ENCODE results near the gene ZNF763. TPM values are rescaled to one million over a fixed set of nuclear protein-coding genes. Genes with fewer than 3 reads are reported as not detected.
A peak's percentile ranks its signal among the peaks of the same experiment; 100 is the strongest.
"Not testable (repeated sequence)": the region's sequence is repeated elsewhere in the genome, so short reads cannot be mapped to it uniquely, and the experiment has no call there.

The ZNF763 gene
- 3.7 TPM for total RNA-seq
- long read RNA-seq, partial matches to known transcripts: 0 of 4 reads
- long read RNA-seq, other reads (novel, unspliced or antisense): 0 of 4 reads

DNA sequence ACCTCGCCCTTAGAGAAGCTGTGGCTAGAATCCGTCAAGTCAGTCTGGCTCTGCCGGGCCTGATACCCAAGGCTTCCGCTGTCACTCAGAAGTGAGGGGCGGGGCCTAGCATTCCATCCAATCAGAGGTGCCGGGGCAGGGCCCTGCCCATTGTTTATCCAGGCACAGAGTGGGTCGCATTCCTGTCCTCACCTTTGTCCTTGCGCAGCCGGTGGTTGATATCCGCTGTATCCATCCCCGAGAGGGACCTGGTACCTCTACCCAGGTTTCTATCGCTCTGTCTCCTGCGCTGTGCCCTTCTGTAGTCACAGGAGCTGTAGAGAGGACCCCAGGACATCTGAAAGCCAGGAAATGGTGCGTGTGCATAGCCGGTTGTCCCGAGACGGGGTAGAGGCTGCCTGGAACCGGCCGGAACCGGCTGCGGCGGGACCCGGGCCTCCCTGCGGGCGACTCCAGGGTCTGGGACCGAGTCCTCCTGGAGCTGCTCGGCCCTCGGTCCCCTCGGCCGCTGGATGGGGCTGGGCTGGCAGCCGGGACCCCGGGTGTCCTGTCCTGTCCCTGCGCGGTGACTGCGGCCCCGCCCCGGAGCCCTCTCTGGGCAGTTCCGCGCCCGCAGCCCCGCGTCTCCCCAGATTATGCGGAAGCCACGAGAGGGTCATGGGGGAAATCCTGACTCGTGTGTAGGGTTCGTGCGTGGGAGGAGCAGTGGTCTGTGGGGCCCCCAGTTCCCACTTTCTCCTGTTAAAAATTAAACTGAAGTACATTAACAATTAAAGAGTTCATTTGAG is at the start of gene ZNF763:
TSS of gene ZNF763 (plus strand) at position 183 of the 788 bp plus-strand sequence. CDS start at position 352, 169 bp downstream.
- ATAC-seq (ENCODE audit: poor library complexity) (peak; percentile 100), DNase-seq (peak; percentile 97)
- intact Hi-C loops (cut with DNase I): loop anchor here (1.0 to 10.0 kb wide), 2 partner anchors 22 to 180 kb away; partner anchors contain the start of gene ZNF20

DNA sequence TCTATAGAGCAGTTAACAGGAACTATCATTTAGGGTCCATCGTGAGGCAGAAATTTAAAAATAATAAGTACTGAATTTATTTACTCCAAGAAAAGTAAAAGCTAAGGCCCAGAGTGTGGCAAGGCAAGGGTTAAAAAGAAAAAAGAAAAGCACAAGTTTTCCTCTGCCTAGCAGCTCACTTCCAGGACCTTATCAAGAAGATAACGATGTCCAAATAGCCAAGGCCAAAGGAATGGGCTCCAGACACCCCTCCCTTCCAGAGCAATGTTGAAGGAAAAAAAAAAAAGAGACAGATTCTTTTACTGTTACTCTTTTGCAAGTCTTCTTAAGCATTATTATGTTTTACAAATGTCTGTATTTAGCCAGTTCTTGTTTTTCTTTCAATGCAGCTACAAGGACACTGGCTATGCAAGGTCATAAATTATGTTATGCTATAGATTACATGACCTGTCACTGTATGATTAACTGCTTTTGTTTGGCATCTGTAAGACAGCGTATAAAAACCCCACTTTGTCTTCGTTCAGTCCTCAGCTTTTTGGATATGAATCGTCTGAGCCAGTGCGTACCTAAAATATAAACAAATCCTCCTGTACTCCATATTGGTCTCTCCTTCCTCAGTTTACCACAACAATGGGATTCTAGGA is 42.9 kb upstream of the ZNF763 start:
- intact Hi-C loops (cut with DNase I): loop anchor here (2.0 to 5.0 kb wide), 2 partner anchors 65 to 220 kb away; partner anchors contain the start of gene ZNF20
- DNase-seq: no peak
- no peak for ATAC-seq (ENCODE audit: poor library complexity)

DNA sequence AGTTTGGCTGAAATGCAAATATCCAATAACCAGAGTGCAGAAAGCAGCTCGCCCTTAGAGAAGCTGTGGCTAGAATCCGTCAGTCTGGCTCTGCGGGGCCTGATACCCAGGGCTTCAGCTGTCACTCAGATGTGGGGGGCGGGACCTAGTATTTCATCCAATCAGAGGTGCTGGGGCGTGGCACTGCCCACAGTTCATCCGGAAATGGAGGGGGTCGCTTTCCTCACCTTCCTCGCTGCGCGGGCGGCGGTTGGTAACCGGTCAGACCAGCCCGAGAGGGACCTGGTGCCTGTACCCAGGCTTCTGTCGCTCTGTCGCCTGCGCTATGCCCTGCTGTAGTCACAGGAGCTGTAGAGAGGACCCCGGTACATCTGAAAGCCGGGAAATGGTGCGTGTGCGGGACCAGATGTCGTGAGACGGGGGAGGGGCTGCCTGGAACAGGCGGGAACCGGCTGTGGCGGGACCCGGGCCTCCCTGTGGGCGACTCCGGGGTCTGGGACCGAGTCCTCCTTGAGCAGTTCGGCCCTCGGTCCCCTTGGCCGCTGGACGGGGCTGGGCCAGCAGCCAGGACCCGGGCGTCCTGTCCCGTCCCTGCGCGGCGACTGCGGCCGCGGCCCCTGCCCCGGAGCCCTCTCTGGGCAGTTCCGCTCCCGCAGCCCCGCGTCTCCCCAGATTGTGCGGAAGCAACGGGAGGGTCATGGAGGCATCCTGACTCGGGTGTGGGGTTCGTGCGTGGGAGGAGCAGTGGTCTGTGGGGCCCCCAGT is 39.8 kb upstream of the ZNF763 start, which contains the start of gene ZNF700:
TSS of gene ZNF700 (plus strand) at position 222 of the 765 bp plus-strand sequence. CDS start at position 326, 104 bp downstream.
- ATAC-seq (ENCODE audit: poor library complexity): peak; percentile 99

DNA sequence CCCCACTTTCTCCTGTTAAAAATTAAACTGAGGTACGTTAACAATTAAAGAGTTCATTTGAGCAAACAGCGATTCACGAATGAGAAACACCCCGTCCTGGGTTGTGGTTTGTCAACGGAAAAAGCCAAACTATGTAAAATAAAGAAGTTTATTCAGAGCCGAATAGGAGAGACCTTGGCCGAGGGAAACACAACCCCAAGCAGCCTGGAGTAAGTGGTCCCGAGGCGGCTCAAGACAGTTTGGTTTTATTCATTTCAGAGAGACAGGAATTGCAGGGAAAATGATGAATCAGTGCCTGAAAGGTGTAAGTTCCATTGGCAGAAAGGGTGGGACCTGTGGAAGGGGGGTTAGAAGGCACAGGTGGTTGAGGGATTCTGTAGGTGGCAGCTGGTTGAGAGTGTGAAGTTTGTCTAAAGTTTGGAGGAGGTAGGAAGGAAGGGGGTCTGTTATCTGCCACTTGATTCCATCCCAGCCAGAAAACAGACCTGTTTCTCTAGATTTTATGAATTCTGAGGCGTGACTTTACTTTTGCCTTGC is 39.1 kb upstream of the ZNF763 start:
- DNase-seq; ATAC-seq (ENCODE audit: poor library complexity); intact Hi-C loops (cut with DNase I): not testable (repeated sequence)

More for the DNA sequence above, 39.8 kb upstream of the ZNF763 start, which contains the start of gene ZNF700:
- intact Hi-C loops (cut with DNase I): loop anchor here (5.0 kb wide), 1 partner anchor 217 kb away; the partner anchor contains the start of gene ZNF20
- peak; percentile 96 for DNase-seq

DNA sequence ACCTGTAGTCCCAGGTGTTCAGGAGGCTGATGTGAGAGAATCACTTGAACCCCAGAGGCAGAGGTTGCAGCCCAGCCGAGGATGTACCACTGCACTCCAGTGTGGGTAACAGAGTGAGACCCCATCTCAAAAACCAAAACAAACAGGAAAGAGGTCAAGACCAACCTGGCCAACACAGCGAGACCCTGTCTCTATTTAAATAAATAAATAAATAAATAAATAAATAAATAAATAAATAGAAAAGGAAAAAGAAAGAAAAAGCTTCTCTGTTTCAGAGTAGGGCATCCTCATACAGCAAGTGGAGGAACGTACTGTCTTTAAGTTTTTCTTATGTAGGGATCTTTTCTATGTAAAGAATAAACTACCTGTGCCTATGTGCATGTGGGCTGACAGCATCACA is 37.6 kb upstream of the ZNF763 start:
- no peak for ATAC-seq (ENCODE audit: poor library complexity)
- no peak for DNase-seq
- intact Hi-C loops (cut with DNase I): no loop called here

DNA sequence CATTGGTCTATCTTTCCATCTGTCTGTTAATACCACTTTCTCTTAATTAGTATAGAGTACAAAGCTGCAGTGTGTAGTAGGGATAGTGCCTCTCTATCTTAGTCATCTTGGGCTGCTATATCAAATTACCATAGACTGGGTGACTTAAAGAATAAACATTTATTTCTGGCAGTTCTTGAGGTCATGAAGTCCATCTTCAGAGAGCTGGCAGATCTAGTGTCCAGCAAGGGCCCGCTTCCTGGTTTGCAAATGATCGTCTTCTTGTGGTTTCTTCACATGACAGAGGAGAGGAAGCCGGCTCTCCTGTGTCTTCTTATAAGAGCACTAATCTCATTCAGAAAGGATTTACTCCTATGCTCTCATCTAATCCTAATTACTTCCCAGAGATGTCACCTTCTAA is 33.8 kb upstream of the ZNF763 start:
- no peak for ATAC-seq (ENCODE audit: poor library complexity)
- no peak for DNase-seq
- intact Hi-C loops (cut with DNase I): no loop called here

DNA sequence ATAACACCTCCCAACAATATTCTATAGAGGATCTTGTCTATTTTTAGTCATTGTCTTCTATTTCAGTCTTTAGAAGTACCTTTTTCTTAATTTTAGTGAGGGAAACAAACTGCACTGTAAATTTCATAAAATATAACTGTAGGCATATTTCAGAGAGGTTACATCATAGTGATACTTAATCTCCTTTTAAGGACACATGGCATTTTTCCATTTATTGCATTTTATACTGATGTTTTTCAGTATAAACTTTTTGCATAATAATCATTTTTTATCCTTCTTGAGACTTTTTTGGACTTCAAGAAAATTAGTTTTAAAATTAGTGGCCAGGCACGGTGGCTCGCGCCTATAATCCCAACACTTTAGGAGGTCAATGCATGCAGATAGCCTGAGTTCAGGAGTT is 33.3 kb upstream of the ZNF763 start:
- DNase-seq (no peak), ATAC-seq (ENCODE audit: poor library complexity) (no peak)
- intact Hi-C loops (cut with DNase I): no loop called here

DNA sequence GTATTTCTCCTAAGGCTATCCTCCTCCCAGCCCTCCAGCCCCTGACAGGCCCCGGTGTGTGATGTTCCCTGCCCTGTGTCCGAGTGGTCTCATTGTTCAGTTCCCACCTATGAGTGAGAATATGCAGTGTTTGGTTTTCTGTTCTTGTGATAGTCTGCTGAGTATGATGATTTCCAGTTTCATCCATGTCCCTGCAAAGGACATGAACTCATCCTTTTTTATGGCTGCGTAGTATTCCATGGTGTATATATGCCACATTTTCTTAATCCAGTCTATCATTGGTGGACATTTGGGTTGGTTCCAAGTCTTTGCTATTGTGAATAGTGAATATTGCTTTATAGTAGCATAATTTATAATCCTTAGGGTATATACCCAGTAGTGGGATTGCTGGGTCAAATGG is 29.0 kb upstream of the ZNF763 start:
- intact Hi-C loops (cut with DNase I); DNase-seq; ATAC-seq (ENCODE audit: poor library complexity): not testable (repeated sequence)

DNA sequence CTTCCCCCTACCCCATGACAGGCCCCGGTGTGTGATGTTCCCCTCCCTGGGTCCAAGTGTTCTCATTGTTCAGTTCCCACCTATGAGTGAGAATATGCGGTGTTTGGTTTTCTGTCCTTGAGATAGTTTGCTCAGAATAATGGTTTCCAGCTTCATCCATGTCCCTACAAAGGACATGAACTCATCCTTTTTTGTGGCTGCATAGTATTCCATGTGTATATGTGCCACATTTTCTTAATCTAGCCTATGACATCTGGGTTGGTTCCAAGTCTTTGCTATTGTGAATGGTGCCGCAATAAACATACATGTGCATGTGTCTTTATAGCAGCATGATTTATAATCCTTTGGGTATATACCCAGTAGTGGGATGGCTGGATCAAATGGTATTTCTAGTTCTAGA is 26.5 kb upstream of the ZNF763 start:
- intact Hi-C loops (cut with DNase I); ATAC-seq (ENCODE audit: poor library complexity); DNase-seq: not testable (repeated sequence)

DNA sequence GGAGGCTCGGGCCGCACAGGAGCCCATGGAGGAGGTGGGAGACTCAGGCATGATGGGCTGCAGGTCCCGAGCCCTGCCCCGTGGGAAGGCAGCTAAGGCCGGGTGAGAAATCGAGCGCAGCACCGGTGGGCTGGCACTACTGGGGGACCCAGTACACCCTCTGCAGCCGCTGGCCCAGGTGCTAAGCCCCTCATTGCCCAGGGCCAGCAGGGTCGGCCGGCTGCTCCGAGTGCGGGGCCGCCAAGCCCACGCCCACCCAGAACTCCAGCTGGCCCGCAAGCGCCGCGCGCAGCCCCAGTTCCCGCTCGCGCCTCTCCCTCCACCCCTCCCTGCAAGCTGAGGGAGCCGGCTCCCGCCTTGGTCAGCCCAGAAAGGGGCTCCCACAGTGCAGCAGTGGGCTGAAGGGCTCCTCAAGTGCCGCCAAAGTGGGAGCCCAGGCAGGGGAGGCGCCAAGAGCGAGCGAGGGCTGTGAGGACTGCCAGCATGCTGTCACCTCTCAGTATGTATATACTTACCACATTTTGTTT is 23.4 kb upstream of the ZNF763 start:
- ATAC-seq (ENCODE audit: poor library complexity); intact Hi-C loops (cut with DNase I); DNase-seq: not testable (repeated sequence)

DNA sequence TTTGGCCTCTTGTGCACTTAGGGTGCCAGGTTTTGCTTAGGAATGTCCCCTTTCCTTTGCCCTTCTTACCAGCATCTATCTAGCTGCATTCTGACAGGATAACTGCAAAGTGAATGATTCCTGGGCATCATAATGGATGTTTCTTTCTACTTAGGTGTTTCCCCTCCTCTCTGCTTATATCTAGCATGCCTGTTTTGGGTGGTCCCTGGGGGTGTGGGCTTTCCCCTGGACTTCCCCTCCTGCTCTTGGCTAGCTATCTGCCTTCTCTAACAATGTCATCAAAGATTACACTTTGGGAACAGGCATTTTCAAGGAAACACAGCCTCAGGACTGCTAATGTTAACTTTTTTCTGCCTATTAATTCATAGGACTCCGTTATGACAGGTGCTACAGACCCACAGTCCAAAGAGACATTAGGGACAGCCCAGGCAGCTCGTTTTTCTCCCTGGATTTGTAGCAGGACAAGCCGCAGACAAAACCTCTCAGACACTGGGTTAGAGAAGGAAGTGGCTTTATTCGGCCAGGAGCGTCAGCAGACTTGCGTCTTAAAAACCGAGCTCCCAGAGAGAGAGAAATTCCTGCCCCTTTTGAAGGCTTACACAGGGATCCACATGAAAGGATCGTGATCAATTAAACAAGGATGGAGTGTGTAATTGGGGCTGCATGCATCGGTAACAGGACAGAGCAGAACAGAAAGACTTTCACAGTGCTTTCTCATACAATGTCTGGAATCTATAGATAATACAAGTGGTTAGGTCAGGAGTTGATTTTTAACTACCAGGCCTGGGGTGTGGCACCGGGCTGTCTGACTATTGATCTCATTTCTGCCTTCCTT is 22.6 kb upstream of the ZNF763 start:
- DNase-seq (no peak), ATAC-seq (ENCODE audit: poor library complexity) (no peak)
- intact Hi-C loops (cut with DNase I): no loop called here

DNA sequence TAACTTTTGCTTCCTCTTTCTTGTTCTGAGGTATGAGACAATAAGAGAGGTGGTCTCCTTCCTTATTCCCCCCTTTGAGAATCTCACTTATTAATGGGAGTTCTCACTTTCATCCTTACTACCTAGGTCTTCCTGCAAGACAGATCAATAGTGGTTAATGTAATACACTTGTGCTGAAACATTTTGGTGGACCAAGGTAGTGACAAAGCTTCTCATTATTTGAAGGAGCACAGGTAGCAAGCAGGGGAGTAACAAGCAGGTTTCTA is 22.1 kb upstream of the ZNF763 start:
- DNase-seq (no peak), ATAC-seq (ENCODE audit: poor library complexity) (no peak)
- intact Hi-C loops (cut with DNase I): no loop called here

DNA sequence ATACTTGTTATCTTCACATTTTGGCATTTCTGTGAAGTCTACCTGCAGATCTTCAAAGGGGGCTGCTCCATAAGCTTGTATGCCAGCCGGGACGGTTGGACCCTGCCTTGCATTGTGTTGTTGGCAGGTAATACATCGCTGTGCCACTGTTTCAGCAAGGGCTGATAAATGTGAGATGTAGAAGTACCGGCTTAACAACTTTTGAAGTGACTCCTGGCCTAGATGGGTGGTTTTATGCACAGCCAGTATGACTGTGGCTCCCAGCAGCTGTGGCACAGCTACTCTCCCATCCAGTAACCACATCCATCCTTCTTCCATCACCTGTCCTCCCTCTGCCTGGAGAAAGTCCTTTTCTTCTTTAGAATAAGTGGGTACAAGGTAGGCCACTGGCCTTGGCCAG is 20.2 kb upstream of the ZNF763 start:
- no peak for ATAC-seq (ENCODE audit: poor library complexity)
- intact Hi-C loops (cut with DNase I): no loop called here
- no peak for DNase-seq

DNA sequence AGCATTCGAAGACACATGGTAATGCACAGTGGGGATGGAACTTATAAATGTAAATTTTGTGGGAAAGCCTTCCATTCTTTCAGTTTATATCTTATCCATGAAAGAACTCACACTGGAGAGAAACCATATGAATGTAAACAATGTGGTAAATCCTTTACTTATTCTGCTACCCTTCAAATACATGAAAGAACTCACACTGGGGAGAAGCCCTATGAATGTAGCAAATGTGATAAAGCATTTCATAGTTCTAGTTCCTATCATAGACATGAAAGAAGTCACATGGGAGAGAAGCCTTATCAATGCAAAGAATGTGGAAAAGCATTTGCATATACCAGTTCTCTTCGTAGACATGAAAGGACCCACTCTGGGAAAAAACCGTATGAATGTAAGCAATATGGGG is 16.2 kb upstream of the ZNF763 start:
- DNase-seq (no peak), ATAC-seq (ENCODE audit: poor library complexity) (no peak)
- intact Hi-C loops (cut with DNase I): no loop called here

DNA sequence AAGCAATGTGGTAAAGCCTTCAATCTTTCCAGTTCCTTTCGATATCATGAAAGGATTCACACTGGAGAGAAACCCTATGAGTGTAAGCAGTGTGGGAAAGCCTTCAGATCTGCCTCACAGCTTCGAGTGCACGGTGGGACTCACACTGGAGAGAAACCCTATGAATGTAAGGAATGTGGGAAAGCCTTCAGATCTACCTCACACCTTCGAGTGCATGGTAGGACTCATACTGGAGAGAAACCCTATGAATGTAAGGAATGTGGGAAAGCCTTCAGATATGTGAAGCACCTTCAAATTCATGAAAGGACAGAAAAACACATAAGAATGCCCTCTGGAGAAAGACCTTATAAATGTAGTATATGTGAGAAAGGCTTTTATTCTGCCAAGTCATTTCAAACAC is 15.6 kb upstream of the ZNF763 start:
- ATAC-seq (ENCODE audit: poor library complexity) (no peak), DNase-seq (no peak)
- intact Hi-C loops (cut with DNase I): no loop called here

DNA sequence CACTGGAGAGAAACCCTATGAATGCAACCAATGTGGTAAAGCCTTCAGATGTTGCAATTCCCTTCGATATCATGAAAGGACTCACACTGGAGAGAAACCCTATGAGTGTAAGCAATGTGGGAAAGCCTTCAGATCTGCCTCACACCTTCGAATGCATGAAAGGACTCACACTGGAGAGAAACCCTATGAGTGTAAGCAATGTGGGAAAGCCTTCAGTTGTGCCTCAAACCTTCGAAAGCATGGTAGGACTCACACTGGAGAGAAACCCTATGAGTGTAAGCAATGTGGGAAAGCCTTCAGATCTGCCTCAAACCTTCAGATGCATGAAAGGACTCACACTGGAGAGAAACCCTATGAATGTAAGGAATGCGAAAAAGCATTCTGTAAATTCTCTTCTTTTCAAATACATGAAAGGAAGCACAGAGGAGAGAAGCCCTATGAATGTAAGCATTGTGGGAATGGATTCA is 15.2 kb upstream of the ZNF763 start:
- DNase-seq; ATAC-seq (ENCODE audit: poor library complexity); intact Hi-C loops (cut with DNase I): not testable (repeated sequence)

DNA sequence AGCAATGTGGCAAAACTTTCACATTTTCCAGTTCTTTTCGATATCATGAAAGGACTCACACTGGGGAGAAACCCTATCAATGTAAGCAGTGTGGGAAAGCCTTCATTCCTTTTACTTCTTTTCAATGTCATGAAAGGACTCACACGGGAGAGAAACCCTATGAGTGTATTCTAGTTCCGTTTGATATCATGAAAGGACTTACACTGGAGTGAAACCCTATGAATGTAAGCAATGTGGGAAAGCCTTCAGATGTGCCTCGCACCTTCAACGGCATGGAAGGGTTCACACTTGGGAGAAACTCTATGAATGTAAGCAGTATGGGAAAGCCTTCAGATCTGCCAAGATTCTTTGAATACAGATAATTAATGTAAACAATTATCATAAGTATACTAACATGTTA is 14.5 kb upstream of the ZNF763 start:
- intact Hi-C loops (cut with DNase I): no loop called here
- ATAC-seq (ENCODE audit: poor library complexity) (no peak), DNase-seq (no peak)
